HUES6 (cell line): ENCODE data around the gene DPYSL5.

Source experiments
- H3K27ac ChIP-seq: 2 replicates; pipeline ENCODE4 v1.7.0; 2013; ENCODE audit warnings: low read depth, mild to moderate bottlenecking, low read length, inconsistent platforms
- H3K27me3 ChIP-seq: 2 replicates; pipeline ENCODE4 v1.6.1; 2013; ENCODE audit warnings: low read length; ENCODE audit not compliant: control insufficient read depth, insufficient read depth
- H3K36me3 ChIP-seq: 2 replicates; pipeline ENCODE4 v1.6.1; 2013; ENCODE audit warnings: low read length; ENCODE audit not compliant: control insufficient read depth, insufficient read depth
- H3K4me1 ChIP-seq: 2 replicates; pipeline ENCODE4 v1.6.1; 2013; ENCODE audit warnings: low read length; ENCODE audit not compliant: control insufficient read depth, insufficient read depth
- H3K4me3 ChIP-seq: 2 replicates; pipeline ENCODE4 v1.5.1; 2013; ENCODE audit warnings: low read depth, low read length
- H3K9ac ChIP-seq: one replicate; pipeline ENCODE4 v1.6.1; 2013; ENCODE audit warnings: mild to moderate bottlenecking, low read length
- H3K9me3 ChIP-seq: 2 replicates; pipeline ENCODE4 v1.6.1; 2013; ENCODE audit warnings: low read depth, low read length; ENCODE audit not compliant: control insufficient read depth, insufficient read depth

The DPYSL5 gene

DNA sequence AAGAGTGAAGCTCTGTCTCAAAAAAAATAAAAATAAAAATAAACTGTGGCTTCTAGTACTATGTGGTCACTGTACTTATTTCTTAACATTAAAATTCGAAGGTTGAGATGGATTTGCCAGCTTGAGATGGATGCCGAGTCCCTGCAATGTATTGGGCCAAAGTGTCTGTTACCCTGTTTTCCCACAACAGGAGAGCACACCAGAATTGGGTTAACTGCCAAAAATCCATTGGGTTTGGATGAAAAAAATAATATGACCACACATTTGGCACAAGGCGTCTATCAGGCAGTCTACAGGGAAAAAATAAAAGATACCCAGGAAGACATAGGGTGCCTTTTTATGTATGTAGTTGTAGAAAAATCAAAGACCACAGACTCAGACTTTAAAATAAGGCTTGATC, 103.3 kb downstream of the DPYSL5 start:
- no peak overlapping the region for H3K4me3 ChIP-seq

DNA sequence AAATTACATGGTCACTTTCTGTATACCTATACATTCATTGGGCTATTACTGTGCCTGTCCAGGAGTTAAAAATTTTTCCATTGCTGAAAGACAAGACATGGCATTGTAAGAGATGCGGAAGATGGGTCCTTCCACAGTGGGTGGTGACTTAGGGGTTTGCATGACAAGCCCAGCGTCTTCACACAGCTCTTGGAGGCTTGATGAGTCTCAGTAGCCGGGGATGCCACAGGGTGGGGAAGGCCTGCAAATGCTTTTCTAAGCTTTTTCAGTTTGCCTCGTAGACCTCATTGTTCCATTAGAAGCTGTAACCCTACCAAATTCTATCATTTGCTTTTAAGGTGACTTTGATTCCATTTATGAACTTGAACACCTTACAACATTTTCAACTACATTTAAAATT, 104.4 kb downstream of the DPYSL5 start:
- Histone ChIP-seq H3K9me3 (no peaks in the 10 kb centered on the region), H3K27me3 (no peaks in the 10 kb centered on the region)

More for the DNA sequence above, 103.3 kb downstream of the DPYSL5 start:
- peaks cover 7% of the 10 kb centered on the region; the same call in 1 of the 2 replicates for H3K4me1 ChIP-seq
- H3K27me3 ChIP-seq: peaks cover 3% of the 10 kb centered on the region; the same call in 1 of the 2 replicates
- H3K9ac ChIP-seq: no peak overlapping the region
- no peaks in the 10 kb centered on the region for H3K36me3 ChIP-seq
- no peaks in the 10 kb centered on the region for H3K9me3 ChIP-seq
- no peak overlapping the region for H3K27ac ChIP-seq

GRCh38 chr2:26954135-26954534, 106.2 kb downstream of the DPYSL5 start:
- Histone ChIP-seq H3K27ac (no peak overlapping the region), H3K9ac (no peak overlapping the region), H3K36me3 (no peaks in the 10 kb centered on the region), H3K4me3 (no peak overlapping the region), H3K9me3 (no peaks in the 10 kb centered on the region), H3K4me1 (no peaks in the 10 kb centered on the region), H3K27me3 (no peaks in the 10 kb centered on the region)

More for the DNA sequence above, 104.4 kb downstream of the DPYSL5 start:
- Histone ChIP-seq H3K27ac (no peak overlapping the region), H3K9ac (no peak overlapping the region), H3K4me1 (no peaks in the 10 kb centered on the region), H3K4me3 (no peak overlapping the region), H3K36me3 (no peaks in the 10 kb centered on the region)

GRCh38 chr2:26957041-26957440, 109.1 kb downstream of the DPYSL5 start:
- Histone ChIP-seq H3K9ac (no peak overlapping the region), H3K27me3 (peaks cover 10% of the 10 kb centered on the region; the same call in 1 of the 2 replicates), H3K27ac (no peak overlapping the region), H3K9me3 (no peaks in the 10 kb centered on the region), H3K4me3 (no peak overlapping the region), H3K36me3 (no peaks in the 10 kb centered on the region), H3K4me1 (no peaks in the 10 kb centered on the region)

- no peaks in the 10 kb centered on the region for H3K9me3 ChIP-seq
- H3K9ac ChIP-seq: no peak overlapping the region
- no peak overlapping the region for H3K27ac ChIP-seq
- no peak overlapping the region for H3K4me3 ChIP-seq
- peaks cover 10% of the 10 kb centered on the region; the same call in 1 of the 2 replicates for H3K27me3 ChIP-seq
- H3K4me1 ChIP-seq: no peaks in the 10 kb centered on the region
- no peaks in the 10 kb centered on the region for H3K36me3 ChIP-seq
Measured at GRCh38 chr2:26957534-26957933, 109.6 kb downstream of the DPYSL5 start.

GRCh38 chr2:26959331-26959730, 111.4 kb downstream of the DPYSL5 start:
- Histone ChIP-seq H3K4me3 (no peak overlapping the region), H3K36me3 (no peaks in the 10 kb centered on the region), H3K27me3 (peaks cover 10% of the 10 kb centered on the region; the same call in 1 of the 2 replicates), H3K9me3 (no peaks in the 10 kb centered on the region), H3K4me1 (no peaks in the 10 kb centered on the region), H3K27ac (no peak overlapping the region), H3K9ac (no peak overlapping the region)

DNA sequence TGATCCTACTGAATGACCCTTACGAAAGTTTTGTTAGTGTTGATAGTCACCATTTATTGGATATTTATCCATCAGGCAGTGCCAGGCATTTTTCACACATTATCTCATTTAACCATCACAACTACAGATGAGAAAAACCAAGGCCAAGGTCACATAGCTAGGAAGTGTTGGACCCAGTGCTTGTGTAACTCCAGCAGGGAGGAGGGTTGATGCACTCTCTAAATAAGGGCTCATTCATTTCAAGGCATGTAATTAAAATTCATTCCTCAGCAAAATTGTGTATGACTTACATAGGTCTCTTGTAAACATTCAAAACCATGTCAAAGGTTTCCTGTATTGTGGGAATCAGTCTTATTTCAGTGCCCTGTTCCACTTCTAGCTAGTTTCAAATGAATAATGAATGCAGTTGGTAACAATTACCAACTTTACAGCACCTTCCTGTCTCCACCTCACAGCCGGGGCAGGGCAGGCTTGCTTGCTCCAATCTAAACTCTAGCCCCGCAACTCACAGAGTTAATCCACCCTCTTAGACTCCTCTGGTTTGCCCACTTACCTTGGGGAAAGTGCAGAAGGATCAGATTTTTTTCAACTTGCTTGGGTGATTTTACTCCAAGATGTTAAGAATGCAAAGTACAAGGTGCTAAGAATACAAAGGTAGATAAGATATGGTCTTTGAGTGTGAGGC, 116.7 kb downstream of the DPYSL5 start:
- Histone ChIP-seq H3K9me3 (no peaks in the 10 kb centered on the region), H3K27ac (no peak overlapping the region), H3K36me3 (no peaks in the 10 kb centered on the region), H3K9ac (no peak overlapping the region), H3K4me1 (no peaks in the 10 kb centered on the region), H3K4me3 (no peak overlapping the region), H3K27me3 (peaks cover 29% of the 10 kb centered on the region)

- Histone ChIP-seq H3K9ac (no peak overlapping the region), H3K27ac (no peak overlapping the region), H3K9me3 (no peaks in the 10 kb centered on the region), H3K4me1 (no peaks in the 10 kb centered on the region), H3K36me3 (no peaks in the 10 kb centered on the region), H3K4me3 (no peak overlapping the region), H3K27me3 (peaks cover 45% of the 10 kb centered on the region)
Measured at GRCh38 chr2:26968001-26968400, 120.1 kb downstream of the DPYSL5 start.

DNA sequence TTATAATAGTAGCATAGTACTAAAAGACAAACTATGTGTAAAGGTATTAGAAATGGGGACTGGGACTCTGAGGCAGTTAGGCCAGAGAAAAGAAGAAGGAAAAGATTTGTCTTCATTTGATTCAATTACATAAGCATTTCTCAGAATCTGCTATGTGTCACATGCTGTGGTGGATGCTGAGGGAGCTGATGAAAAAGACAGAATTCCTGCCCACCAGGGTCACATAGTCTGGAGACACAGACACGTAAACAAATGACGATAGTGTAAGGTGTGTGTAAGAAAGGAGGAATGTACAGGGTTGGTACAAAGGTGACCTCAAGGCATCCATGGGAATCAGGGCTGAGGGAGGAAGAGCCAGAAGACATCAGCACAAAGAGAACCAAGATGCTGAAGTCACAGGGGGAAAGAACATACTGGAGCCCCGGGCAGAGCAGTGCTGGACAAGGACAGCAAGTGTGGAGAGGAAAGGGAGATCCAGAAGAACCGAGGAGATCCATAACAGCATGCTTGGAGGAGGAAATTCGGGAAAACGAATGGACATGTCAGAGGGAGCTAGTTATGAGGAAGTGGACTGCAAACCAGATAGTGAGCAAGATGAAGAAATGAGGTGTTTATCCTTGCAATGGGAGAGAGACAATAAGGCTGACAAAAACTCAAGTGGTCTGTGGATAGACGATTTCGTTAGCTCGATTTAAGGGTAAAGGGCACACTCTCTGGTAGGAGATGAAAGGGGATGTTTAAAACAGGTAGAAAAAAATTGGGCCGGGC, 121.3 kb downstream of the DPYSL5 start:
- Histone ChIP-seq H3K9me3 (no peaks in the 10 kb centered on the region), H3K4me1 (no peaks in the 10 kb centered on the region), H3K9ac (no peak overlapping the region), H3K4me3 (no peak overlapping the region), H3K36me3 (no peaks in the 10 kb centered on the region), H3K27ac (no peak overlapping the region), H3K27me3 (peaks cover 47% of the 10 kb centered on the region)

GRCh38 chr2:26970244-26970927, 122.5 kb downstream of the DPYSL5 start, which contains the start of gene MAPRE3:
MAPRE3 (plus strand) TSS chr2:26970637; CDS start chr2:27022219, 51,582 bp downstream.
- Histone ChIP-seq H3K9ac (peak within 1 kb of the TSS; percentile 14), H3K27me3 (peaks cover 47% of the 10 kb centered on the region), H3K27ac (no peak within 1 kb of the TSS), H3K36me3 (no peaks in the 10 kb centered on the region), H3K4me1 (no peaks in the 10 kb centered on the region; the same call in 1 of the 2 replicates), H3K4me3 (peak within 1 kb of the TSS; percentile 65), H3K9me3 (no peaks in the 10 kb centered on the region)
